Endothelial cell of umbilical vein (primary cell): ENCODE measurements around the gene PDYN. TPM values are rescaled to one million over a fixed set of nuclear protein-coding genes. Genes with fewer than 3 reads are reported as not detected.

Experiments
- BruUV-seq: library from RNA; stranded (reverse); fragments of 400-500 nt; replicated peaks from 2 replicates; lab custom pipeline; 2021; lab: Mats Ljungman, UMichigan
- CTCF ChIA-PET: fragments of 300-600, 350-600 bp; sonication (Branson Sonifier 250); formaldehyde crosslinking; loops from one replicate; lab custom pipeline; 2021; ENCODE audit warnings: antibody characterized with exemption, inconsistent platforms; lab: Charles Lee
- POLR2A ChIA-PET: fragments of 300-600, 350-600 bp; sonication (Branson Sonifier 250); formaldehyde crosslinking; loops from one replicate; lab custom pipeline; 2021; ENCODE audit warnings: antibody characterized with exemption, inconsistent platforms; lab: Charles Lee
- DNase-seq: peaks from one replicate; pipeline ENCODE4 v3.0.0-alpha.2; 2011; ENCODE audit warnings: low read depth, low spot score
- FAIRE-seq: peaks from 2 replicates; lab custom pipeline; 2011; peaks lifted over from hg19 to GRCh38; lab: Jason Lieb, UNC
- H2AFZ ChIP-seq: 2 replicates; pipeline ENCODE4 v1.6.0; 2012; ENCODE audit warnings: low read depth, low read length, control low read depth, inconsistent platforms
- H3K27ac ChIP-seq: 2 replicates; pipeline ENCODE4 v1.5.1; 2011; ENCODE audit warnings: low read depth, mild to moderate bottlenecking, control low read depth, low read length, moderate library complexity; ENCODE audit not compliant: insufficient read depth
- H3K27me3 ChIP-seq, 2 experiments: 2 replicates each; pipeline versions ENCODE4 v1.6.0 to v1.6.1; 2011; ENCODE audit warnings: low read length in 2 of 2, mixed read lengths in 1 of 2; ENCODE audit not compliant: control insufficient read depth in 2 of 2, insufficient read depth in 2 of 2
- H3K36me3 ChIP-seq, 2 experiments: 2 replicates in 1 of 2; 3 replicates in 1 of 2; pipeline ENCODE4 v1.5.1; 2011; ENCODE audit warnings: low read length in 2 of 2, mild to moderate bottlenecking in 1 of 2, moderate library complexity in 1 of 2; ENCODE audit not compliant: control insufficient read depth in 2 of 2, insufficient read depth in 2 of 2; ENCODE audit errors: extremely low read depth in 1 of 2
- H3K4me1 ChIP-seq: 3 replicates; pipeline ENCODE4 v1.5.1; 2011; ENCODE audit warnings: mild to moderate bottlenecking, low read length; ENCODE audit not compliant: control insufficient read depth, insufficient read depth; ENCODE audit errors: extremely low read depth
- H3K4me2 ChIP-seq: 2 replicates; pipeline ENCODE4 v1.6.1; 2011; ENCODE audit warnings: low read length, control low read depth, mixed read lengths; ENCODE audit not compliant: insufficient read depth
- H3K4me3 ChIP-seq, 3 experiments: fragments of 200-600 bp in 1 of 3; sonication (generic), shearing (Covaris generic) in 1 of 3; replicated peaks in 1 of 3; 2 replicates each; pipeline ENCODE4 v1.5.1; 2011 to 2016; ENCODE audit warnings: control low read depth in 3 of 3, low read length in 3 of 3, mild to moderate bottlenecking in 2 of 3, inconsistent platforms in 1 of 3, low read depth in 1 of 3, moderate library complexity in 1 of 3; ENCODE audit not compliant: insufficient read depth in 1 of 3
- H3K79me2 ChIP-seq: 2 replicates; pipeline ENCODE4 v1.6.0; 2012; ENCODE audit warnings: low read length, inconsistent platforms; ENCODE audit not compliant: control insufficient read depth, insufficient read depth
- H3K9ac ChIP-seq: replicated peaks from 2 replicates; pipeline ENCODE3; 2011; ENCODE audit warnings: low read length, control low read depth; ENCODE audit not compliant: insufficient read depth; ENCODE audit errors: extremely low read depth
- H3K9me1 ChIP-seq: replicated peaks from 3 replicates; pipeline ENCODE4 v1.6.0; 2011; ENCODE audit warnings: mild to moderate bottlenecking, low read length; ENCODE audit not compliant: control insufficient read depth, insufficient read depth; ENCODE audit errors: extremely low read depth
- H3K9me3 ChIP-seq: replicated peaks from 2 replicates; pipeline ENCODE4 v1.5.1; 2012; ENCODE audit warnings: low read length, inconsistent platforms; ENCODE audit not compliant: control insufficient read depth, insufficient read depth
- H4K20me1 ChIP-seq: replicated peaks from 2 replicates; pipeline ENCODE3; 2011; ENCODE audit warnings: mild to moderate bottlenecking, low read length; ENCODE audit not compliant: control insufficient read depth, insufficient read depth; ENCODE audit errors: extremely low read depth
- CTCF ChIP-seq, 2 donors: IDR thresholded peaks; 1 replicate in 1 of 2; 2 replicates in 1 of 2; pipeline ENCODE4 v1.5.1; 2011; ENCODE audit warnings: low read length in 2 of 2, mild to moderate bottlenecking in 2 of 2, moderate library complexity in 2 of 2, control low read depth in 1 of 2, inconsistent platforms in 1 of 2, low read depth in 1 of 2; ENCODE audit not compliant: insufficient read depth in 1 of 2; ENCODE audit errors: extremely low read depth in 1 of 2
- EZH2 ChIP-seq: IDR thresholded peaks from 2 replicates; pipeline ENCODE4 v1.6.1; 2012; ENCODE audit warnings: borderline replicate concordance, low read depth, mild to moderate bottlenecking, moderate library complexity, low read length, inconsistent platforms; ENCODE audit not compliant: severe bottlenecking
- FOS ChIP-seq: IDR thresholded peaks from 2 replicates; pipeline ENCODE4 v1.6.1; 2011; ENCODE audit warnings: mild to moderate bottlenecking, low read length, moderate library complexity, borderline replicate concordance; ENCODE audit not compliant: insufficient read depth
- GATA2 ChIP-seq: IDR thresholded peaks from 2 replicates; pipeline ENCODE4 v1.7.0; 2011; ENCODE audit warnings: low read depth, mild to moderate bottlenecking, moderate library complexity, mixed read lengths, low read length; ENCODE audit not compliant: insufficient read length, insufficient read depth
- JUN ChIP-seq: IDR thresholded peaks from 2 replicates; pipeline ENCODE4 v1.6.1; 2011; ENCODE audit warnings: borderline replicate concordance, low read depth; ENCODE audit not compliant: insufficient read length, insufficient read depth
- MAX ChIP-seq: IDR thresholded peaks from 2 replicates; pipeline ENCODE4 v1.6.1; 2011; ENCODE audit not compliant: insufficient read depth, insufficient read length
- MYC ChIP-seq: IDR thresholded peaks from one replicate; pipeline ENCODE4 v1.6.1; 2011; ENCODE audit warnings: mild to moderate bottlenecking, low read depth, low read length
- POLR2A ChIP-seq: IDR thresholded peaks from 2 replicates; pipeline ENCODE4 v1.6.1; 2012; ENCODE audit warnings: low read depth, mild to moderate bottlenecking, control low read depth, low read length
- POLR2AphosphoS5 ChIP-seq: IDR thresholded peaks from 2 replicates; pipeline ENCODE4 v1.6.1; 2012; ENCODE audit warnings: low read depth, mild to moderate bottlenecking, control low read depth, low read length, moderate library complexity; ENCODE audit not compliant: insufficient read depth
- dilution Hi-C: fragments of 300-500 bp; cut with MboI; formaldehyde crosslinking; loops from one replicate; pipeline ENCODE4 v1.15.0; 2019; ENCODE audit warnings: low sequenced_read_pairs; ENCODE audit not compliant: extremely low pct_ligation_motif_present
- intact Hi-C: fragments of 100-400 bp; cut with micrococcal nuclease; formaldehyde crosslinking; loops from one replicate; pipeline ENCODE4 v1.10.0; 2022
- polyA plus RNA-seq, 4 experiments: library from polyadenylated mRNA; depleted of rRNA in 3 of 4; stranded (reverse) in 3 of 4; unstranded in 1 of 4; fragments of >200 nt; gene quantifications; 2 replicates each; pipeline versions ENCODE4 v1.2.1 to v1.2.3, GENCODE V29; 2011 to 2012; ENCODE audit warnings: missing spikeins in 1 of 4
- total RNA-seq: library from RNA; stranded (reverse); gene quantifications from 2 replicates; pipeline ENCODE4 v1.2.3, GENCODE V29; 2021

Gene PDYN
- total and polyA plus RNA-seq, 2 donors (not counting 3 experiments of a cell fraction or from before 2014, with no cell fraction given) = not detected

- Histone ChIP-seq H3K27me3 (peaks cover 15 to 26% of the 10 kb centered on the region in 2 experiments), H3K79me2 (no peaks in the 10 kb centered on the region), H3K9ac (no peak overlapping the region), H3K9me3 (no peaks in the 10 kb centered on the region), H4K20me1 (no peaks in the 10 kb centered on the region), H3K27ac (no peak overlapping the region), H2AFZ (no peak overlapping the region), H3K4me3 (no peak overlapping the region), H3K4me1 (no peaks in the 10 kb centered on the region), H3K9me1 (no peaks in the 10 kb centered on the region), H3K4me2 (no peak overlapping the region), H3K36me3 (no peaks in the 10 kb centered on the region)
- FAIRE-seq = no peak
- intact Hi-C loops (no loop called here), dilution Hi-C loops (no loop called here)
- ChIA-PET POLR2A (no interaction called here), CTCF (no interaction called here)
- BruUV-seq = no TSS peak
- TF ChIP-seq JUN = no peak
- TF ChIP-seq EZH2 = no peak
- TF ChIP-seq MAX = no peak
- TF ChIP-seq CTCF (IDR thresholded peaks at IDR 0.05; ENCODE audit: extremely low read depth in 1 of 2, insufficient read depth in 1 of 2, low read depth in 1 of 2, low read length in 2 of 2) = no peak
- no peak for TF ChIP-seq MYC
- TF ChIP-seq POLR2AphosphoS5 = no peak
- TF ChIP-seq GATA2 = no peak
- TF ChIP-seq FOS = no peak
- no peak for TF ChIP-seq POLR2A
- no peak for DNase-seq
These were observed 47.5 kb downstream of the PDYN start for GRCh38 chr20:1946442-1946761.
